Spinal cord (tissue), 10 donors: ENCODE measurements around the gene PLEKHO2. TPM values are rescaled to one million over a fixed set of nuclear protein-coding genes. Genes with fewer than 3 reads are reported as not detected.
"Not testable (repeated sequence)": the region's sequence is repeated elsewhere in the genome, so short reads cannot be mapped to it uniquely, and the experiment has no call there.

Source experiments
- DNase-seq, 6 donors: peaks; one replicate each; pipeline versions ENCODE4 v3.0.0 to v3.0.0-alpha.2; 2013 to 2015; ENCODE audit warnings: low spot score in 6 of 6, low read depth in 4 of 6
- H3K27ac ChIP-seq: one replicate; pipeline ENCODE4 v1.5.1; 2013; ENCODE audit warnings: low read depth, low read length, control low read depth
- H3K27me3 ChIP-seq: one replicate; pipeline ENCODE4 v1.6.1; 2013; ENCODE audit warnings: low read length; ENCODE audit not compliant: control insufficient read depth, insufficient read depth
- H3K36me3 ChIP-seq: one replicate; pipeline ENCODE4 v1.6.1; 2013; ENCODE audit warnings: low read length; ENCODE audit not compliant: control insufficient read depth, insufficient read depth
- H3K4me1 ChIP-seq: one replicate; pipeline ENCODE4 v1.6.1; 2013; ENCODE audit warnings: low read length; ENCODE audit not compliant: control insufficient read depth, insufficient read depth
- H3K4me3 ChIP-seq: one replicate; pipeline ENCODE4 v1.5.1; 2013; ENCODE audit warnings: low read depth, low read length, control low read depth
- H3K9me3 ChIP-seq: one replicate; pipeline ENCODE4 v1.6.1; 2013; ENCODE audit warnings: low read length; ENCODE audit not compliant: control insufficient read depth, insufficient read depth
- WGBS: methylation state at CpG from one replicate; pipeline ENCODE4 v1.1.5; 2013; ENCODE audit warnings: missing lambda C conversion rate; ENCODE audit not compliant: insufficient coverage; 5-methylcytosine and 5-hydroxymethylcytosine counted together
- polyA plus RNA-seq, 2 donors: library from polyadenylated mRNA; unstranded; fragments of 120-200 nt; gene quantifications; one replicate each; pipeline ENCODE4 v1.2.1, GENCODE V29; 2013; ENCODE audit not compliant: insufficient read length in 2 of 2
- total RNA-seq, 2 donors: library from RNA; depleted of rRNA in 1 of 2; stranded (reverse); fragments of 120-200 nt in 1 of 2; fragments of >200 nt in 1 of 2; gene quantifications; one replicate each; pipeline versions ENCODE4 v1.2.3 to v1.2.4, GENCODE V29; 2013 to 2014
- donor health status: healthy.

PLEKHO2 gene
- total and polyA plus RNA-seq, 4 donors, result 13.2 to 26.0 (median 16.3) TPM

DNA sequence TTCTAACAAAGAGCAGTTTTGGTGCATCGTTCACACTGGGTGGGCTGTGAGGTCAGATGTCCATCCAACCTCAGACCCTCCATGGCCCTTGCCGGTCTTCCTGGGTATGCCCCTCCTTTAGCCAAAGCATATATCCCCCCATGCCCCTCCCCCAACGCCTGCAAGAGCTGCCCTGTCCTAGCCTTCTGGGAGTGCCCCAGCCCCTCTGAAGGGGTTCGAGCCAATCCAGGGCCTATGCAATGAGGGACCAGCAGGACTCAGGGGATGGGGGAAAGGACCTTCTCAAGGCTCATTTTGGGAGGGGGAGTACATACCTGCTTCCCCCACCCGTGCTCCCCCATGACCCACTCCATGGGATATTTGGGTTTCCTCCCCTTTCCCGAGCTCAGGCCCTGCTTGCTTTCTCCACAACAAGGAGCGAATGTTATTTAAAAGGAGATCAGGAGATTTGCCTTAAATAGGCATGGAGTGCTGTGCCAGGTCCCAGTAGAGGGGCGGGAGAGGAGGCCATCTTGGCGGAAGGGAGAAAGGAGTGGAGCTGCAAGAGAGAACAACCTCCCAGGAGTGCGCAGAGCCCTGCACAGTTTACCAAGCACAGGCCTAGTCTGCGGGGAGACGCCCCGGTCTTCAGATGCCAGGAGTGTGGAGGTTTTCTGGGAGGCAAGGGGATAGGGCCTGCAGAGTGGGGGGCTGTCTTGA is 34.5 kb upstream of the PLEKHO2 start:
- Histone ChIP-seq H3K4me1 (peaks cover 3% of the 10 kb centered on the region), H3K27ac (no peak overlapping the region), H3K27me3 (no peaks in the 10 kb centered on the region), H3K4me3 (no peak overlapping the region), H3K36me3 (no peaks in the 10 kb centered on the region), H3K9me3 (no peaks in the 10 kb centered on the region)
- no peak for DNase-seq
- 50% methylated on average over 8 of the region's 13 CpGs for WGBS

DNA sequence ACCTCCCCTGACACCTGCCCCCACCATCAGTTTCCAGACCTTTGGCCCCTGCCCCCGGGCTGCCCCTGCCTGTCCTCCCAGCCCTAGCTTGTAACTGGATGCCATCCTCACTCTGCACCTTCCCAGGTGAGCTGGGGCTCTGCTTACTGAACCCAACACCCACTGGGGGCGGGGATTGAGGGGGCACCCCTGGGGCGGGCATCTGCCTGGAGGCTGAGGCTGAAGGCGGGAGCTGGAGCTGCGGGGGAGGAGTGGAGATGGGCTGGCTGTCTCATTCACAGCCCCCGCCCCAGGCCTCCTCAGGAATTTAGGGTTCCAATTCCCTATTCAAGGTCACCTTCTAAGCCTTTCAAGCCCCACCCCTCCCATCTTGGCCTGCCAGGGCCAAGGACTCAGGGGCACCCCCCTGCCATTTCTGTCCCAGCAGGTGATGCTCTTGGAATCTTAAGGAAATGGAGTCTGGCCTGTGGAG is 33.9 kb upstream of the PLEKHO2 start:
- H3K4me1 ChIP-seq, result peaks cover 3% of the 10 kb centered on the region
- H3K27me3 ChIP-seq, result no peaks in the 10 kb centered on the region
- no peak for DNase-seq
- no peak overlapping the region for H3K27ac ChIP-seq
- no peak overlapping the region for H3K4me3 ChIP-seq
- H3K36me3 ChIP-seq, result no peaks in the 10 kb centered on the region
- no peaks in the 10 kb centered on the region for H3K9me3 ChIP-seq
- 0% methylated on average over 1 of the region's 6 CpGs for WGBS

DNA sequence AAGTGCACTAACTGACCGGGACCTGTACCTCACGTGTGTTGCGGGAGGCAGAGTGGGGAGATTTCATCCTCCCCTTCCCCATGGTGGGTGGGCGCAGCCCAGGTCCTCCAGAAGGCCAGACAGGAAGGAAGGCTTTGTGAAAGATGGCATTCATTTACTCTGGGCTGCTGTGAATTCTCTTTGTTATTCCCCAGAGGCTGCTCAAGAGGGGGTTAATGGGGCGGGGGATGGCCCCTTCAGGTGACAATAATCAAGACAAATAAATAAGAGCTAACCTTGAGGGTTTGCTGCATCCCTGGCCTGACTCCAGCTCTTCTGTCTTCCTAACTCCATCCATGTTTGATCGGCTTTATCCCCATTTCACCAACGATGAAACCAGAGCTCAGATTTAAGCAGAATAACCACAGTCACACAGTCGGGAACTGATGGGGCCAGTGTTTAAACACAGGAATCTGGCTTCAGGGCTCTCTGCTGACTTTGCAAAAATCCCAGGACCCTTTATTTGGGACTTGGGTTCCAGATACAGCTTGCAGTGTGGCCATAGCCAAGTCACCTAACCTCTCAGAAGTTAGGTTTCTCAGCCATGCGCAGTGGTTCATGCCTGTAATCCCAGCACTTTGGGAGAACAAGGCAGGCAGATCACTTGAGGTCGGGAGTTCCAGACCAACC is 32.8 kb upstream of the PLEKHO2 start:
- no peaks in the 10 kb centered on the region for H3K27me3 ChIP-seq
- 60% methylated on average over 5 of the region's 10 CpGs for WGBS
- H3K27ac ChIP-seq, result no peak overlapping the region
- no peak for DNase-seq
- H3K4me1 ChIP-seq, result peaks cover 3% of the 10 kb centered on the region
- H3K36me3 ChIP-seq, result no peaks in the 10 kb centered on the region
- no peak overlapping the region for H3K4me3 ChIP-seq
- H3K9me3 ChIP-seq, result no peaks in the 10 kb centered on the region

DNA sequence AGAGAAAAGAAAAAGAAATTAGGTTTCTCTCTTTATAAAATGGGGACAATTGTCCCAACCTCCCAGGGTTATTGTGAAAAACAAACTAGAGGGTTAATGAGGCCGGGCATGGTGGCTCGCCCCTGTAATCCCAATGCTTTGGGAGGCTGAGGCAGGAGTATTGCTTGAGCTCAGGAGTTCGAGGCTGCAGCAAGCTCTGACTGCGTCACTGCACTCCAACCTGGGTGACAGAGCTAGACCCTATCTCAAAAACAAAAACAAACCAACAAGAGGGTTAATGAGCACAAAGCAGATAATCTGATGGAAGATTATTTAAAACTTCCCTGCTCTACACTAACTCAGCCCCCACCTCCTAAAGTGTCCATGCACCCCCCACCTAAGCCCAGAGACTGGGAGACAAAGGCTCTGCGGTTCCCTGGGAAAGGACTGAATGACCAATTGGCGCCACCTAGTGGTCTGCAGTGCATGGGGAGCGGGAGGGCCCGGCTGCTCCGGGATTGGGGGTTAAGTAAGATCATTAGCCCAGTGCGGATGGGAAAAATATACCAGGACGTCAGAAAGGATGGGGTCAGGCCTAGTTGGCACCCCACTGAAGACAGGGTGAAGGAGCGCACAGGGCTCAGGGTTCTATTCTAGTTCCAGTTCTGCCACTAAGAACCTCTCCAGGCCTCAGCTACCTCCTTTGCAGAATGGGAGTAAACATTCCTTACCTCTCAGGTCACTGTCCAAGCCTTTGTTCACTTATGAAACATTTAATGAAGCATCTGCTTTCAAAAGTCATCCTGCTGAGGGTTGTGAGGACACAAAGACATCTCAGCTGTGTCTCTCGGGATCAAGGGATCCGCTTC is 31.8 kb upstream of the PLEKHO2 start:
- no peak overlapping the region for H3K27ac ChIP-seq
- H3K4me1 ChIP-seq, result peaks cover 3% of the 10 kb centered on the region
- no peaks in the 10 kb centered on the region for H3K27me3 ChIP-seq
- H3K4me3 ChIP-seq, result no peak overlapping the region
- no peaks in the 10 kb centered on the region for H3K9me3 ChIP-seq
- 22% methylated on average over 10 of the region's 14 CpGs for whole genome bisulfite sequencing
- H3K36me3 ChIP-seq, result no peaks in the 10 kb centered on the region
- DNase-seq, result peak in 5 of 6 donors; percentile 42 to 89 (median 62)

DNA sequence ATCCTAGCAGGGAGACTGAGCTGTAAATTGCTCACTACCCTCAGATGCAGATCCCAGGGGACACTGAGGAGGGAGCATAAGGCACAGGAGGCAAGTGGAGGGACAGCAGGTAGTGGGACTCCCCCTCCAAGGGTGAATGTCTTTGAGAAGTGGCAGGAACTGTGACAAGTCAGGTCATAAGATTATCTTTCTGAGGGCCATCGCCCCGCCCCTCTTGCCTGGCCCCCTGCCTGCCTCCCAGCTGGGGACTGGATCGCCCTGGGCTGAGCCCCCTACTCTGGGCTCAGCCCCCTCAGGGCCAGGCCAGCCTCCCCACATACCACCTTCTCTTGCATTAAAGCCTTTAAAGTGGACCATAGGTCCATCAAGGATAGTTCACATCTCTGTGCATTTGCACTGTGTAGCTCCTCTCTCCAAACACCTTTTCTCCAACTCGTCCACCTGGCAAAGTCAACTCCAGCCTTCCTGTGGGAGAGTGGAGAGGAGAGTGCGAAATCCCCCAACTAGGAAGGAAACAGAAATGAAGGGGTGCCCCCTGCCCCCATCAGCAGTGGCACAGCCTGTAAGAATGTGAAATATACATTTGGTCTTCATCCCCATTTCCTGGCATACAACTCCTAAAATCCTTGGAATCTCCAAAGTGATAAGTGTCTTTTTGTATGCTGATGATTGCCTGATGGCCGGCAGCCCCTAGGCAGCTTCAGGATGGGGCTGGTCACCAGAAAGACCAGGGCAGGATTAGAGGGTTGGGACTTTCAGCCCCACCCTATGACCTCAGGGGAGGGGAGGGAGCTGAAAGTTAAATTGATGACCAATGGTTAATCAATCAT is 31.0 kb upstream of the PLEKHO2 start:
- Histone ChIP-seq H3K36me3 (no peaks in the 10 kb centered on the region), H3K9me3 (no peaks in the 10 kb centered on the region), H3K27me3 (no peaks in the 10 kb centered on the region), H3K27ac (no peak overlapping the region), H3K4me3 (no peak overlapping the region), H3K4me1 (peaks cover 3% of the 10 kb centered on the region)
- 36% methylated on average over 2 of the region's 6 CpGs for WGBS
- no peak for DNase-seq

DNA sequence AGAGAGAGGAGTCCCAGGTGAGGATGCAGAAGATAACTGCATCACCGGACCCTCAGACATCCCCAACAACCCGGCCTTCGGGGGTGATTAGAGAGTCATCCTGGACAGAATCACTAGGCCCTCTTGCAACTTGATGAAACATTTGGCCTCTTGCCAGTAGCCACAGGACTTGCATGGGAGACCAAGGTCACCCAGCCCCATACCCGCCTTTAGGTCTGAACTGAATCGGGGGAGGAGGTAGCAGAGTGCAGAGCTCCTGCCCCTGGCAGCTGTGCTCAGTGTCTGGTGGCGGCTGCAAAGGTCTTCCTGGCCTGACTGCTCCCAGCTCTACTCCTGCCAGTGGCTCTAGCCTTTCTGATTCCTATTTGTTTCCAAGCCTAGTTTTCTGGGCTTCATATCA is 28.6 kb upstream of the PLEKHO2 start:
- peaks cover 3% of the 10 kb centered on the region for H3K4me1 ChIP-seq
- H3K36me3 ChIP-seq, result peaks cover 8% of the 10 kb centered on the region
- WGBS, result 85% methylated on average over 6 of the region's 6 CpGs
- DNase-seq, result no peak
- no peaks in the 10 kb centered on the region for H3K9me3 ChIP-seq
- H3K27me3 ChIP-seq, result no peaks in the 10 kb centered on the region
- H3K4me3 ChIP-seq, result no peak overlapping the region
- H3K27ac ChIP-seq, result no peak overlapping the region

DNA sequence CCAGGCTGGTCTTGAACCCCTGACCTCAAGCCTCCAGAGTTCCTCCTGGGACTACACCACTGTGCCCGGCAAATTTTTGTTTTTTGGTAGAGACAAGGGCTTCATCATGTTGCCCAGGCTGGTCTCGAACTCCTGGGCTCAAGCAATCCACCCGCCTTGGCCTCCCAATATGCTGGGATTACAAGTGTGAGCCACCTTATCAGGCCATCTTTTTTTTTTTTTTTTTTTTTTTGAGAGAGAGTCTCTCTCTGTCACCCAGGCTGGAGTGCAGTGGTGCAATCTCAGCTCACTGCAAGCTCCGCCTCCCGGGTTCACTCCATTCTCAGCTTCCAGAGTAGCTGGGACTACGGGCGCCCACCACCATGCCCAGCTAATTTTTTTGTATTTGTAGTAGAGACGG is 27.4 kb upstream of the PLEKHO2 start:
- DNase-seq, H3K4me3 ChIP-seq, H3K27ac ChIP-seq, H3K27me3 ChIP-seq, H3K4me1 ChIP-seq, H3K9me3 ChIP-seq: not testable (repeated sequence)
- WGBS, result 93% methylated on average over 4 of the region's 8 CpGs
- H3K36me3 ChIP-seq, result peaks cover 10% of the 10 kb centered on the region

DNA sequence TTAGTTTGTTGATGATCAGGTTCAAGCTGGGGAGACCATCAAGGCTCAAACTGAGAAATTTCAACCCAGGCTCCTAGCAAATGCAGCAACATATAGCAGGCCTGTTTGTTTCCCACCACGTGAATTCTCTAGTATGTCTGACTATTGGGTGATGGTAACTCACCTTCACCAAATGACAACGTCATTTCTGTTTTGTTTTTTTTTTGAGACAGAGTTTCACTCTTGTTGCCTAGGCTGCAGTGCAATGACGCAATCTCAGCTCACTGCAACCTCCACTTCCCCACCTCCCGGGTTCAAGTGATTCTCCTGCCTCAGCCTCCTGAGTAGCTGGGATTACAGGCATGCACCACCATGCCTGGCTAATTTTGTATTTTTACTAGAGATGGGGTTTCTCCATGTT is 26.8 kb upstream of the PLEKHO2 start:
- WGBS, result no CpG with 5 or more reads among the region's 4 CpGs
- not testable (repeated sequence) for H3K9me3 ChIP-seq

DNA sequence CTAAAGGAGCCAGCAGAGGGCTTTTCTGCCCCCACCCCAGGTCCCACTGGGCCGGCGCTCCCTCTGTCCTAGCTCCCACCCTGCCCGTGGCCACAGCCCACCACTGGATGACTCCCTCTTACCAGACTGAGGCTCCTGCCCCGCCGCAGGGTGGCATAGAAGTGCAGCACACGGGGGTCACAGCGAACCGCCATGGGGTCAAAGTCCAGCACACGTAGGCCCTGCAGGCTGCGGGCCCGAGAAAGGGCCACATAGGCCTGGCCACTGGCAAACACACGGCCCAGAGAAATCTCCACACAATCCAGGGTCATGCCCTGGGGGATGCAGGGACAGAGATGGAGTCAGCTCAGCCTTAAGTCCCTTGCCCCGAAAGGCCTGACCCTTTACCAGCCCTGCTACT is 25.3 kb upstream of the PLEKHO2 start:
- no peak for DNase-seq
- no peaks in the 10 kb centered on the region for H3K9me3 ChIP-seq
- H3K27me3 ChIP-seq, result no peaks in the 10 kb centered on the region
- H3K36me3 ChIP-seq, result peaks cover 24% of the 10 kb centered on the region
- WGBS, result 91% methylated on average over 13 of the region's 13 CpGs
- H3K4me3 ChIP-seq, result no peak overlapping the region
- H3K27ac ChIP-seq, result no peak overlapping the region
- H3K4me1 ChIP-seq, result no peaks in the 10 kb centered on the region

More for the DNA sequence above, 26.8 kb upstream of the PLEKHO2 start:
- not testable (repeated sequence) for H3K27ac ChIP-seq, H3K4me1 ChIP-seq, H3K27me3 ChIP-seq, DNase-seq, H3K4me3 ChIP-seq
- H3K36me3 ChIP-seq, result peaks cover 14% of the 10 kb centered on the region
